H1 (cell line): Measurements from ENCODE around the gene ARHGEF18. TPM values are rescaled to one million over a fixed set of nuclear protein-coding genes. Genes with fewer than 3 reads are reported as not detected.
A peak's percentile ranks its signal among the peaks of the same experiment; 100 is the strongest.

Experiments
- CTCF ChIA-PET: fragments of 300-600 bp; sonication (Branson Sonifier 250); formaldehyde crosslinking; loops from one replicate; lab custom pipeline; 2021; ENCODE audit not compliant: partially characterized antibody; lab: Charles Lee
- POLR2A ChIA-PET: fragments of 300-600 bp; sonication (Branson Sonifier 250); formaldehyde crosslinking; loops from one replicate; lab custom pipeline; 2021; ENCODE audit warnings: inconsistent platforms; ENCODE audit not compliant: partially characterized antibody; lab: Charles Lee
- DNase-seq, 2 experiments: peaks; one replicate each; pipeline versions ENCODE4 v3.0.0 to v3.0.0-alpha.2; 2010 to 2022; ENCODE audit warnings: low spot score in 2 of 2, low read depth in 1 of 2, mixed read lengths in 1 of 2
- FAIRE-seq: peaks from 2 replicates; lab custom pipeline; 2011; peaks lifted over from hg19 to GRCh38; lab: Jason Lieb, UNC
- H2AFZ ChIP-seq: 2 replicates; pipeline ENCODE4 v1.8.1; 2012; ENCODE audit warnings: low read length, inconsistent platforms
- H2AK5ac ChIP-seq: 2 replicates; pipeline ENCODE4 v1.6.1; 2013; ENCODE audit warnings: low read depth, low read length
- H2BK120ac ChIP-seq: replicated peaks from 2 replicates; pipeline ENCODE3; 2013; ENCODE audit warnings: low read depth, low read length, inconsistent platforms
- H2BK12ac ChIP-seq: 2 replicates; pipeline ENCODE4 v1.6.1; 2013; ENCODE audit warnings: low read depth, low read length
- H2BK15ac ChIP-seq: 2 replicates; pipeline ENCODE4 v1.6.1; 2013; ENCODE audit warnings: low read length
- H2BK20ac ChIP-seq: 2 replicates; pipeline ENCODE4 v1.6.1; 2013; ENCODE audit warnings: low read length
- H2BK5ac ChIP-seq: 2 replicates; pipeline ENCODE4 v1.6.1; 2013; ENCODE audit warnings: low read depth, low read length
- H3K14ac ChIP-seq: 2 replicates; pipeline ENCODE4 v1.6.1; 2013; ENCODE audit warnings: inconsistent platforms; ENCODE audit not compliant: insufficient read length
- H3K18ac ChIP-seq: 2 replicates; pipeline ENCODE4 v1.6.1; 2013; ENCODE audit warnings: low read length; ENCODE audit errors: extremely low read depth
- H3K23ac ChIP-seq: 2 replicates; pipeline ENCODE4 v1.6.1; 2013; ENCODE audit warnings: inconsistent platforms; ENCODE audit not compliant: insufficient read length
- H3K23me2 ChIP-seq: 2 replicates; pipeline ENCODE4 v1.6.1; 2013; ENCODE audit warnings: low read depth, low read length
- H3K27ac ChIP-seq: 2 replicates; pipeline ENCODE4 v1.6.1; 2011; ENCODE audit warnings: low read depth, low read length, inconsistent platforms
- H3K27me3 ChIP-seq, 4 experiments: replicated peaks in 1 of 4; 1 replicate in 1 of 4; 2 replicates in 3 of 4; pipeline versions ENCODE4 v1.6.1 to v1.8.1; 2011 to 2013; ENCODE audit warnings: low read length in 3 of 4, mild to moderate bottlenecking in 3 of 4, inconsistent platforms in 2 of 4, mixed read lengths in 2 of 4, moderate library complexity in 1 of 4; ENCODE audit not compliant: control insufficient read depth in 3 of 4, insufficient read depth in 3 of 4; ENCODE audit errors: extremely low read depth in 1 of 4
- H3K36me3 ChIP-seq, 4 experiments: 2 replicates each; pipeline versions ENCODE4 v1.6.1 to v1.8.1; 2011 to 2013; ENCODE audit warnings: mild to moderate bottlenecking in 4 of 4, low read length in 3 of 4, moderate library complexity in 2 of 4, control low read depth in 1 of 4, inconsistent platforms in 1 of 4; ENCODE audit not compliant: insufficient read depth in 4 of 4, control insufficient read depth in 2 of 4
- H3K4ac ChIP-seq: replicated peaks from 2 replicates; pipeline ENCODE3; 2013; ENCODE audit warnings: low read length, low read depth, mixed read lengths, inconsistent platforms; ENCODE audit not compliant: insufficient read length
- H3K4me1 ChIP-seq, 4 experiments: replicated peaks in 1 of 4; 1 replicate in 1 of 4; 2 replicates in 3 of 4; pipeline versions ENCODE4 v1.6.1 to v1.8.1; 2011 to 2013; ENCODE audit warnings: low read length in 3 of 4, inconsistent platforms in 2 of 4, mixed read lengths in 1 of 4; ENCODE audit not compliant: insufficient read depth in 4 of 4, control insufficient read depth in 3 of 4
- H3K4me2 ChIP-seq, 2 experiments: 2 replicates each; pipeline versions ENCODE4 v1.6.1 to v1.8.1; 2011 to 2013; ENCODE audit warnings: low read depth in 2 of 2, low read length in 2 of 2, control low read depth in 1 of 2, inconsistent platforms in 1 of 2, mild to moderate bottlenecking in 1 of 2; ENCODE audit not compliant: insufficient read depth in 1 of 2
- H3K4me3 ChIP-seq, 4 experiments: fragments of 200-600, 300-600 bp in 1 of 4; sonication (generic), shearing (Covaris generic), sonication (Bioruptor Twin) in 1 of 4; 2 replicates each; pipeline versions ENCODE4 v1.5.1 to v1.8.1; 2011 to 2016; ENCODE audit warnings: low read length in 4 of 4, low read depth in 3 of 4, control low read depth in 2 of 4, inconsistent platforms in 2 of 4, mild to moderate bottlenecking in 2 of 4, mixed read lengths in 1 of 4, moderate library complexity in 1 of 4; ENCODE audit not compliant: insufficient read depth in 2 of 4; ENCODE audit errors: extremely low read depth in 1 of 4
- H3K56ac ChIP-seq: replicated peaks from 2 replicates; pipeline ENCODE3; 2013; ENCODE audit warnings: low read depth, mild to moderate bottlenecking, mixed read lengths, low read length, inconsistent platforms; ENCODE audit not compliant: insufficient read length
- H3K79me1 ChIP-seq: 2 replicates; pipeline ENCODE4 v1.6.1; 2013; ENCODE audit warnings: low read depth, low read length, control low read depth
- H3K79me2 ChIP-seq, 2 experiments: 2 replicates each; pipeline versions ENCODE4 v1.6.1 to v1.8.1; 2012 to 2013; ENCODE audit warnings: low read length in 2 of 2, mild to moderate bottlenecking in 2 of 2, inconsistent platforms in 1 of 2; ENCODE audit not compliant: insufficient read depth in 2 of 2, control insufficient read depth in 1 of 2
- H3K9ac ChIP-seq, 4 experiments: replicated peaks in 1 of 4; 1 replicate in 1 of 4; 2 replicates in 3 of 4; pipeline versions ENCODE4 v1.6.1 to v1.8.1; 2011 to 2013; ENCODE audit warnings: low read depth in 3 of 4, low read length in 3 of 4, control low read depth in 2 of 4, mild to moderate bottlenecking in 2 of 4, moderate library complexity in 2 of 4, inconsistent platforms in 1 of 4; ENCODE audit errors: extremely low read depth in 1 of 4
- H3K9me3 ChIP-seq, 2 experiments: 2 replicates each; pipeline versions ENCODE4 v1.6.1 to v1.8.1; 2012 to 2013; ENCODE audit warnings: mild to moderate bottlenecking in 2 of 2, moderate library complexity in 2 of 2, control low read depth in 1 of 2, inconsistent platforms in 1 of 2, low read depth in 1 of 2, low read length in 1 of 2, mixed read lengths in 1 of 2; ENCODE audit not compliant: insufficient read depth in 2 of 2
- H4K20me1 ChIP-seq, 2 experiments: replicated peaks in 1 of 2; 2 replicates each; pipeline versions ENCODE3 to v1.8.1; 2011 to 2013; ENCODE audit warnings: inconsistent platforms in 2 of 2, low read length in 2 of 2, mild to moderate bottlenecking in 1 of 2; ENCODE audit not compliant: insufficient read depth in 2 of 2, control insufficient read depth in 1 of 2
- H4K5ac ChIP-seq: 2 replicates; pipeline ENCODE4 v1.6.1; 2013; ENCODE audit warnings: low read length, low read depth, mixed read lengths, inconsistent platforms; ENCODE audit not compliant: insufficient read length
- H4K8ac ChIP-seq: 2 replicates; pipeline ENCODE4 v1.8.0; 2013; ENCODE audit warnings: mild to moderate bottlenecking, moderate library complexity, low read length, inconsistent platforms; ENCODE audit not compliant: insufficient read depth; ENCODE audit errors: extremely low read depth
- H4K91ac ChIP-seq: replicated peaks from 2 replicates; pipeline ENCODE3; 2013; ENCODE audit warnings: low read length, mixed read lengths, inconsistent platforms; ENCODE audit not compliant: insufficient read length
- ATF2 ChIP-seq: IDR thresholded peaks from 2 replicates; pipeline ENCODE4 v1.6.1; 2012; ENCODE audit warnings: low read length, inconsistent platforms
- CHD2 ChIP-seq: IDR thresholded peaks from 2 replicates; pipeline ENCODE4 v1.6.1; 2012; ENCODE audit warnings: low read length, improper control_type of control experiment
- CREB1 ChIP-seq: IDR thresholded peaks from 2 replicates; pipeline ENCODE4 v1.6.1; 2012; ENCODE audit warnings: inconsistent platforms
- FOSL1 ChIP-seq: IDR thresholded peaks from 2 replicates; pipeline ENCODE4 v1.6.1; 2011; ENCODE audit warnings: mild to moderate bottlenecking, low read depth, low read length, moderate library complexity; ENCODE audit not compliant: insufficient read depth
- GABPA ChIP-seq: IDR thresholded peaks from 2 replicates; pipeline ENCODE4 v1.6.1; 2011; ENCODE audit warnings: mild to moderate bottlenecking, low read length, moderate library complexity, borderline replicate concordance; ENCODE audit not compliant: insufficient read depth
- KDM1A ChIP-seq: fragments of 200-600, 300-600 bp; sonication (generic); IDR thresholded peaks from 2 replicates; pipeline ENCODE4 v1.7.1; 2016; ENCODE audit warnings: mild to moderate bottlenecking, low read length, borderline replicate concordance
- NANOG ChIP-seq: IDR thresholded peaks from 2 replicates; pipeline ENCODE4 v1.6.1; 2011; ENCODE audit warnings: low read length, low read depth, mild to moderate bottlenecking, inconsistent platforms; ENCODE audit not compliant: insufficient read depth, poor library complexity, severe bottlenecking
- POU5F1 ChIP-seq: IDR thresholded peaks from 2 replicates; pipeline ENCODE4 v1.6.1; 2011; ENCODE audit warnings: low read depth, mild to moderate bottlenecking, low read length, moderate library complexity
- RAD21 ChIP-seq, 2 experiments: IDR thresholded peaks in 1 of 2; conservative IDR thresholded peaks in 1 of 2; 2 replicates each; pipeline ENCODE4 v1.6.1; 2011; ENCODE audit warnings: low read depth in 2 of 2, low read length in 2 of 2, improper control_type of control experiment in 1 of 2, inconsistent platforms in 1 of 2, mild to moderate bottlenecking in 1 of 2, moderate library complexity in 1 of 2
- RXRA ChIP-seq: IDR thresholded peaks from 2 replicates; pipeline ENCODE4 v1.6.1; 2011; ENCODE audit warnings: low read depth, mild to moderate bottlenecking, low read length, moderate library complexity; ENCODE audit not compliant: insufficient read depth
- SRF ChIP-seq: IDR thresholded peaks from 2 replicates; pipeline ENCODE4 v1.6.1; 2011; ENCODE audit warnings: mild to moderate bottlenecking, low read depth, low read length, moderate library complexity
- ZNF274 ChIP-seq: IDR thresholded peaks from 2 replicates; pipeline ENCODE4 v1.7.0; 2012; ENCODE audit warnings: low read length, borderline replicate concordance; ENCODE audit errors: extremely low read depth
- WGBS, 2 experiments: shearing (Covaris generic) in 1 of 2; methylation state at CpG; one replicate each; pipeline versions ENCODE4 v1.1.6 to v1.1.7; 2013 to 2015; ENCODE audit warnings: low lambda C conversion rate in 2 of 2, mixed read lengths in 2 of 2, inconsistent platforms in 1 of 2, low coverage in 1 of 2, missing lambda C conversion rate in 1 of 2; ENCODE audit not compliant: insufficient replicate concordance in 2 of 2, insufficient coverage in 1 of 2, insufficient read length in 1 of 2; ENCODE audit errors: extremely low coverage in 1 of 2, missing lambda C conversion rate in 1 of 2; 5-methylcytosine and 5-hydroxymethylcytosine counted together
- polyA plus RNA-seq, 7 experiments: library from polyadenylated mRNA; depleted of rRNA in 3 of 7; stranded (reverse) in 5 of 7; unstranded in 2 of 7; fragments of >200 nt in 5 of 7; fragments of 200-250 nt in 2 of 7; gene quantifications; 1 replicate in 5 of 7; 2 replicates in 1 of 7; 4 replicates in 1 of 7; pipeline versions ENCODE4 v1.2.1 to v1.2.3, GENCODE V29; 2011 to 2013; ENCODE audit warnings: missing spikeins in 2 of 7, mixed read lengths in 2 of 7
- total RNA-seq: library from RNA; stranded (reverse); fragmentation: NEBNext Ultra II Directional; extraction: Animal tissue kit (Norgen Biotek cat#: 25700); gene quantifications from 2 replicates; pipeline ENCODE4 v1.2.1, GENCODE V29; 2021

ARHGEF18 gene
- total and polyA plus RNA-seq, 2 of the 8 experiments (the other 6 are each of a cell fraction or from before 2014, with no cell fraction given): 12.2 to 35.9 TPM

GRCh38 chr19:7312816-7313215 lies 35.9 kb upstream of the ARHGEF18 start:
- no peak for FAIRE-seq
- 86% methylated on average over 7 of the region's 7 CpGs; no CpG with 5 or more reads in 1 of the 2 experiments for WGBS, 2 experiments
- CTCF ChIA-PET: interaction anchor here (0.6 to 1.3 kb wide), 4 partner anchors 14 to 153 kb away, joined by 3 to 5 read pairs (median 3); no protein-coding TSS in a partner anchor
- TF ChIP-seq ATF2 (no peak), SRF (no peak), KDM1A (no peak), GABPA (no peak), RAD21 (IDR thresholded peaks at IDR 0.05 in 1 of 2, conservative IDR thresholded peaks at IDR 0.05 in 1 of 2; ENCODE audit: low read depth in 2 of 2, low read length in 2 of 2) (no peak), RXRA (no peak), FOSL1 (no peak), POU5F1 (no peak), CHD2 (no peak), NANOG (no peak), CREB1 (no peak), ZNF274 (no peak)

More at GRCh38 chr19:7312816-7313215, 35.9 kb upstream of the ARHGEF18 start:
- Histone ChIP-seq H2BK15ac (no peak overlapping the region), H4K5ac (no peak overlapping the region), H3K56ac (no peak overlapping the region), H2AFZ (no peak overlapping the region; the same call in 1 of the 2 replicates), H2BK120ac (no peak overlapping the region), H3K4ac (no peak overlapping the region), H3K23ac (no peak overlapping the region), H3K9me3 (no peaks in the 10 kb centered on the region; a peak in 1 of 4 replicates), H3K79me2 (no peaks in the 10 kb centered on the region), H3K27me3 (no peaks in the 10 kb centered on the region), H4K20me1 (no peaks in the 10 kb centered on the region), H2AK5ac (no peak overlapping the region), H2BK20ac (peak overlapping the region; percentile 32; the same call in 1 of the 2 replicates), H3K14ac (no peak overlapping the region), H2BK12ac (no peak overlapping the region), H3K23me2 (no peaks in the 10 kb centered on the region; the same call in 1 of the 2 replicates), H3K18ac (no peak overlapping the region), H3K27ac (no peak overlapping the region), H3K4me1 (no peaks in the 10 kb centered on the region), H3K79me1 (no peaks in the 10 kb centered on the region), H4K8ac (peak overlapping the region; percentile 22; the same call in 1 of the 2 replicates), H3K9ac (no peak overlapping the region), H3K36me3 (no peaks in the 10 kb centered on the region), H4K91ac (no peak overlapping the region), H3K4me2 (no peak overlapping the region), H2BK5ac (no peak overlapping the region), H3K4me3 (no peak overlapping the region)
- POLR2A ChIA-PET: no interaction called here
- DNase-seq: no peak
